GM15510 (cell line): ENCODE measurements around the gene BAX.

Experiments used
- POLR2A ChIP-seq: IDR thresholded peaks from 3 replicates; pipeline ENCODE4 v1.6.1; 2011; ENCODE audit warnings: borderline replicate concordance; ENCODE audit not compliant: insufficient read length; ENCODE audit errors: extremely low read depth

The BAX gene

GRCh38 chr19:48953990-48954594 is 583 bp upstream of the BAX start:
- no peak for TF ChIP-seq POLR2A

GRCh38 chr19:48955308-48955958 is 758 bp downstream of the BAX start:
- no peak for TF ChIP-seq POLR2A

- TF ChIP-seq POLR2A = no peak
These were observed 3.3 kb downstream of the BAX start for GRCh38 chr19:48958006-48958405.

- TF ChIP-seq POLR2A = no peak
These were observed 4.9 kb downstream of the BAX start for GRCh38 chr19:48959341-48960239.

- no peak for TF ChIP-seq POLR2A
These were observed 6.5 kb downstream of the BAX start for GRCh38 chr19:48961051-48961649.

GRCh38 chr19:48961673-48962028 is 7.0 kb downstream of the BAX start:
- no peak for TF ChIP-seq POLR2A

- peak; percentile 85 for TF ChIP-seq POLR2A
These were observed 7.6 kb downstream of the BAX start for GRCh38 chr19:48962029-48962848.

- TF ChIP-seq POLR2A = no peak
These were observed 8.1 kb downstream of the BAX start for GRCh38 chr19:48962849-48963165.

GRCh38 chr19:48963371-48964204 is 8.9 kb downstream of the BAX start:
- TF ChIP-seq POLR2A = peak; percentile 65

- TF ChIP-seq POLR2A = no peak
These were observed 9.7 kb downstream of the BAX start for GRCh38 chr19:48964205-48965039.

- peak; percentile 100 for TF ChIP-seq POLR2A
These were observed 10.5 kb downstream of the BAX start, which contains the start of gene FTL for GRCh38 chr19:48965040-48965805. Gene FTL (plus strand): TSS chr19:48965309. CDS start chr19:48965508, 199 bp downstream.
